ENCODE data around the gene PPARD. TPM values are rescaled to one million over a fixed set of nuclear protein-coding genes. Genes with fewer than 3 reads are reported as not detected.

PPARD gene
- total RNA-seq, 2 donors from 2014 or later: 10.9 to 11.5 TPM

- Histone ChIP-seq H3K9ac (ENCODE audit: extremely low read depth, low read length, poor library complexity, severe bottlenecking) (no peak overlapping the region), H3K27me3 (ENCODE audit: control insufficient read depth, insufficient read depth, low read length, poor library complexity, severe bottlenecking) (no peaks in the 10 kb centered on the region), H3K27ac (ENCODE audit: low read depth, low read length) (no peak overlapping the region), H3K36me3 (ENCODE audit: control insufficient read depth, insufficient read depth, low read length) (peaks cover 51% of the 10 kb centered on the region), H3K9me3 (ENCODE audit: control insufficient read depth, low read length) (no peaks in the 10 kb centered on the region), H3K4me1 (ENCODE audit: control insufficient read depth, insufficient read depth, low read length) (peaks cover 3% of the 10 kb centered on the region), H3K4me3 (ENCODE audit: low read length) (no peak overlapping the region)
- no peak for TF ChIP-seq CTCF (conservative IDR thresholded peaks at IDR 0.05)
- H3K27ac Mint-ChIP-seq: peak overlapping the region; percentile 78
- 92 to 95% methylated on average over 7 to 9 of the region's 9 CpGs for WGBS, 2 experiments (ENCODE audit: insufficient coverage in 1 of 2, insufficient read length in 1 of 2)
- peaks cover 18% of the 10 kb centered on the region for H3K4me1 Mint-ChIP-seq
- peak; percentile 67 for DNase-seq
- no peaks in the 10 kb centered on the region for H3K9me3 Mint-ChIP-seq
- no peak overlapping the region for H3K4me3 Mint-ChIP-seq
- H3K27me3 Mint-ChIP-seq (ENCODE audit: insufficient read depth): no peaks in the 10 kb centered on the region
- H3K36me3 Mint-ChIP-seq (ENCODE audit: low read depth): peaks cover 55% of the 10 kb centered on the region
These were observed 130.9 kb downstream of the PPARD start for GRCh38 chr6:35473075-35473849.

GRCh38 chr6:35473850-35474130, 131.4 kb downstream of the PPARD start:
- H3K27me3 Mint-ChIP-seq (ENCODE audit: insufficient read depth): no peaks in the 10 kb centered on the region
- H3K27ac ChIP-seq (ENCODE audit: low read depth, low read length): no peak overlapping the region
- no peaks in the 10 kb centered on the region for H3K9me3 ChIP-seq (ENCODE audit: control insufficient read depth, low read length)
- peak overlapping the region; percentile 78 for H3K27ac Mint-ChIP-seq
- peaks cover 18% of the 10 kb centered on the region for H3K4me1 Mint-ChIP-seq
- H3K4me3 ChIP-seq (ENCODE audit: low read length): no peak overlapping the region
- peaks cover 53% of the 10 kb centered on the region for H3K36me3 ChIP-seq (ENCODE audit: control insufficient read depth, insufficient read depth, low read length)
- no peaks in the 10 kb centered on the region for H3K27me3 ChIP-seq (ENCODE audit: control insufficient read depth, insufficient read depth, low read length, poor library complexity, severe bottlenecking)
- no peak for TF ChIP-seq CTCF (conservative IDR thresholded peaks at IDR 0.05)
- H3K4me3 Mint-ChIP-seq: no peak overlapping the region
- no peak overlapping the region for H3K9ac ChIP-seq (ENCODE audit: extremely low read depth, low read length, poor library complexity, severe bottlenecking)
- peaks cover 57% of the 10 kb centered on the region for H3K36me3 Mint-ChIP-seq (ENCODE audit: low read depth)
- DNase-seq: no peak
- no peaks in the 10 kb centered on the region for H3K9me3 Mint-ChIP-seq
- peaks cover 3% of the 10 kb centered on the region for H3K4me1 ChIP-seq (ENCODE audit: control insufficient read depth, insufficient read depth, low read length)

- H3K9me3 Mint-ChIP-seq: no peaks in the 10 kb centered on the region
- Histone ChIP-seq H3K27ac (ENCODE audit: low read depth, low read length) (peak overlapping the region; percentile 32), H3K4me3 (ENCODE audit: low read length) (no peak overlapping the region), H3K36me3 (ENCODE audit: control insufficient read depth, insufficient read depth, low read length) (peaks cover 51% of the 10 kb centered on the region), H3K27me3 (ENCODE audit: control insufficient read depth, insufficient read depth, low read length, poor library complexity, severe bottlenecking) (no peaks in the 10 kb centered on the region), H3K9me3 (ENCODE audit: control insufficient read depth, low read length) (no peaks in the 10 kb centered on the region), H3K4me1 (ENCODE audit: control insufficient read depth, insufficient read depth, low read length) (peaks cover 3% of the 10 kb centered on the region), H3K9ac (ENCODE audit: extremely low read depth, low read length, poor library complexity, severe bottlenecking) (no peak overlapping the region)
- no peak for TF ChIP-seq CTCF (conservative IDR thresholded peaks at IDR 0.05)
- H3K27ac Mint-ChIP-seq: peak overlapping the region; percentile 58
- peak; percentile 75 for DNase-seq
- H3K27me3 Mint-ChIP-seq (ENCODE audit: insufficient read depth): no peaks in the 10 kb centered on the region
- peaks cover 53% of the 10 kb centered on the region for H3K36me3 Mint-ChIP-seq (ENCODE audit: low read depth)
- WGBS, 2 experiments (ENCODE audit: insufficient coverage in 1 of 2, insufficient read length in 1 of 2): 81 to 92% methylated on average over 4 to 13 of the region's 14 CpGs
- H3K4me1 Mint-ChIP-seq: peaks cover 18% of the 10 kb centered on the region
- no peak overlapping the region for H3K4me3 Mint-ChIP-seq
These were observed 132.0 kb downstream of the PPARD start for GRCh38 chr6:35474131-35474941.
